GM12878 (cell line): ENCODE measurements around the gene CCNL2.
"Not testable (repeated sequence)": the region's sequence is repeated elsewhere in the genome, so short reads cannot be mapped to it uniquely, and the experiment has no call there.

ENCODE experiments used
- BCL11A ChIP-seq: IDR thresholded peaks from 2 replicates; pipeline ENCODE4 v1.6.1; 2011; ENCODE audit warnings: low read depth, low read length
- POLR2A ChIP-seq: IDR thresholded peaks from 2 replicates; pipeline ENCODE4 v1.6.1; 2011; ENCODE audit warnings: low read depth, mild to moderate bottlenecking, low read length
- POLR2AphosphoS5 ChIP-seq: IDR thresholded peaks from 2 replicates; pipeline ENCODE4 v1.6.1; 2011; ENCODE audit warnings: mild to moderate bottlenecking, low read length, inconsistent platforms
- SP1 ChIP-seq: IDR thresholded peaks from one replicate; pipeline ENCODE4 v1.6.1; 2011; ENCODE audit warnings: low read depth, low read length
- SRF ChIP-seq, 2 experiments: IDR thresholded peaks; 2 replicates each; pipeline ENCODE4 v1.6.1; 2011; ENCODE audit warnings: low read depth in 2 of 2, low read length in 2 of 2, mild to moderate bottlenecking in 1 of 2, moderate library complexity in 1 of 2
- SUZ12 ChIP-seq: fragments of 200-600 bp; sonication (generic); IDR thresholded peaks from one replicate; pipeline ENCODE4 v1.6.1; 2018; ENCODE audit warnings: antibody characterized with exemption, mild to moderate bottlenecking; ENCODE audit not compliant: unreplicated experiment
- ZNF217 ChIP-seq: fragments of 450-650 bp; IDR thresholded peaks from 2 replicates; pipeline ENCODE4 v1.6.1; 2017; ENCODE audit warnings: antibody characterized with exemption, mild to moderate bottlenecking
- ZNF274 ChIP-seq: IDR thresholded peaks from one replicate; pipeline ENCODE4 v1.8.0; 2011; ENCODE audit not compliant: insufficient read length, insufficient read depth
- TF ChIP-seq, protein P1 (sequence below): IDR thresholded peaks from 2 replicates; pipeline ENCODE4 v1.6.1; 2012; ENCODE audit warnings: low read depth, low read length, improper control_type of control experiment
- TF ChIP-seq, protein P2 (sequence below), 3 experiments: IDR thresholded peaks in 2 of 3; conservative IDR thresholded peaks in 1 of 3; 2 replicates each; pipeline ENCODE4 v1.5.1; 2011; ENCODE audit warnings: low read depth in 3 of 3, low read length in 3 of 3, mild to moderate bottlenecking in 3 of 3, control low read depth in 2 of 3, moderate library complexity in 2 of 3, inconsistent platforms in 1 of 3, mixed read lengths in 1 of 3; ENCODE audit not compliant: control insufficient read depth in 2 of 3, insufficient read depth in 1 of 3; ENCODE audit errors: extremely low read depth in 1 of 3

DNA sequence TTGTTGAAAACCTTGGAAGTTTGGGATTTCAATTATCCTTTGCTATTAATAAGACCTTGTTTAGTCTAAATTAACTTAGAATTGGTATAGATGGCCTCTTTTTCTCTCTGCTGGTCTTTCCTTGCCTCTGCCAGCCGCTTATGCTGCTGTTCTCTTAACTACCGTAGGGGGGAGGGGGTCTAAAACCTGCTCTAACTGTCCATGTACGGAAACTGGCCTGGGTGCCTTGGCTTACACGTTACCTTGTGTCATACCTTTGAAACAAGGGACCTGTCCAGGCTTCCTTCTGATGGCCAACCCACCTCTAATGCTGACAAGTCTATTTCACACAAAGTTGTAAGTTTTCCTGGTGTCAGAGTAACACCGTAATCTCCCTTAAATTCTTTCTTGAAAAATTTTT, 18.3 kb upstream of the CCNL2 start:
- TF ChIP-seq POLR2A; SUZ12; BCL11A; ZNF274; ZNF217; POLR2AphosphoS5; SRF (IDR thresholded peaks at IDR 0.05; ENCODE audit: low read depth in 2 of 2, low read length in 2 of 2); SP1: not testable (repeated sequence)
- TF ChIP-seq, protein P1, sequence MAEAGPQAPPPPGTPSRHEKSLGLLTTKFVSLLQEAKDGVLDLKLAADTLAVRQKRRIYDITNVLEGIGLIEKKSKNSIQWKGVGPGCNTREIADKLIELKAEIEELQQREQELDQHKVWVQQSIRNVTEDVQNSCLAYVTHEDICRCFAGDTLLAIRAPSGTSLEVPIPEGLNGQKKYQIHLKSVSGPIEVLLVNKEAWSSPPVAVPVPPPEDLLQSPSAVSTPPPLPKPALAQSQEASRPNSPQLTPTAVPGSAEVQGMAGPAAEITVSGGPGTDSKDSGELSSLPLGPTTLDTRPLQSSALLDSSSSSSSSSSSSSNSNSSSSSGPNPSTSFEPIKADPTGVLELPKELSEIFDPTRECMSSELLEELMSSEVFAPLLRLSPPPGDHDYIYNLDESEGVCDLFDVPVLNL = not testable (repeated sequence)
- TF ChIP-seq, protein P2, sequence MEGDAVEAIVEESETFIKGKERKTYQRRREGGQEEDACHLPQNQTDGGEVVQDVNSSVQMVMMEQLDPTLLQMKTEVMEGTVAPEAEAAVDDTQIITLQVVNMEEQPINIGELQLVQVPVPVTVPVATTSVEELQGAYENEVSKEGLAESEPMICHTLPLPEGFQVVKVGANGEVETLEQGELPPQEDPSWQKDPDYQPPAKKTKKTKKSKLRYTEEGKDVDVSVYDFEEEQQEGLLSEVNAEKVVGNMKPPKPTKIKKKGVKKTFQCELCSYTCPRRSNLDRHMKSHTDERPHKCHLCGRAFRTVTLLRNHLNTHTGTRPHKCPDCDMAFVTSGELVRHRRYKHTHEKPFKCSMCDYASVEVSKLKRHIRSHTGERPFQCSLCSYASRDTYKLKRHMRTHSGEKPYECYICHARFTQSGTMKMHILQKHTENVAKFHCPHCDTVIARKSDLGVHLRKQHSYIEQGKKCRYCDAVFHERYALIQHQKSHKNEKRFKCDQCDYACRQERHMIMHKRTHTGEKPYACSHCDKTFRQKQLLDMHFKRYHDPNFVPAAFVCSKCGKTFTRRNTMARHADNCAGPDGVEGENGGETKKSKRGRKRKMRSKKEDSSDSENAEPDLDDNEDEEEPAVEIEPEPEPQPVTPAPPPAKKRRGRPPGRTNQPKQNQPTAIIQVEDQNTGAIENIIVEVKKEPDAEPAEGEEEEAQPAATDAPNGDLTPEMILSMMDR (IDR thresholded peaks at IDR 0.05 in 2 of 3, conservative IDR thresholded peaks at IDR 0.05 in 1 of 3; ENCODE audit: control insufficient read depth in 2 of 3, extremely low read depth in 1 of 3, insufficient read depth in 1 of 3, low read depth in 3 of 3, low read length in 3 of 3) = not testable (repeated sequence)
